ENCODE results near the gene BAD. TPM values are rescaled to one million over a fixed set of nuclear protein-coding genes. Genes with fewer than 3 reads are reported as not detected.

Gene BAD
- total RNA-seq, 1 experiment from 2014 or later = 23.3 TPM

DNA sequence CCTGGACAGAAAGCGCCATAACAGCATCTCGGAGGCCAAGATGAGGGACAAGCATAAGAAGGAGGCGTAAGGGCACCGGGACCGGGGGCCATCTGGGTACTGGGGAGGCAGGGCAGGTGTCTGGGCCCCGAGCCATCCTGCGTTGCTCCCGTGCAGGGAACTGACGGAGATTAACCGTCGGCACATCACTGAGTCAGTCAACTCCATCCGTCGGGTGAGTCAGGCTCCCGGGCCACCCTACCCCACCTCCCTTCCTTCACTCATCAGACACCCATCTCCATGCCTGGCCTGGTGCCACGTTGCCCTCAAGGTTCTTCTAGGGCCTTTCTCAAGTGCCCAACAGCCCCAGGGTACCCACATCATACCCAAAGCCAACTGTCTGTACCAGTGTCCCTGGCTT lies 18.1 kb downstream of the BAD start:
- Histone ChIP-seq H2BK12ac (ENCODE audit: insufficient read length, low read depth, low read length) (no peak overlapping the region), H3T11ph (ENCODE audit: low read length) (no peak overlapping the region), H3K27ac (ENCODE audit: insufficient read length, low read depth, low read length) (no peak overlapping the region), H3K79me1 (ENCODE audit: insufficient read depth, low read depth, low read length, poor library complexity, severe bottlenecking) (no peaks in the 10 kb centered on the region), H2BK20ac (ENCODE audit: low read depth, low read length, poor library complexity, severe bottlenecking) (no peak overlapping the region), H3K56ac (ENCODE audit: insufficient read length, low read depth, low read length) (no peak overlapping the region), H2BK5ac (ENCODE audit: insufficient read length, low read length) (no peak overlapping the region), H2AFZ (ENCODE audit: low read length) (no peak overlapping the region), H3K23ac (ENCODE audit: insufficient read length, low read depth, low read length) (no peak overlapping the region), H3K4me2 (ENCODE audit: insufficient read depth, insufficient read length, low read length) (no peak overlapping the region), H3K4me1 (ENCODE audit: insufficient read depth, low read length) (no peaks in the 10 kb centered on the region), H3K79me2 (ENCODE audit: insufficient read depth, low read length) (no peaks in the 10 kb centered on the region), H3K9ac (ENCODE audit: extremely low read depth, insufficient read length, low read length) (no peak overlapping the region), H3K9me3 (ENCODE audit: control insufficient read depth, low read depth, low read length) (no peaks in the 10 kb centered on the region), H4K5ac (ENCODE audit: insufficient read length, low read depth, low read length) (no peak overlapping the region), H4K8ac (replicated peaks; ENCODE audit: insufficient read length, low read depth, low read length) (no peak overlapping the region), H2BK15ac (ENCODE audit: low read depth, low read length) (no peak overlapping the region), H3K14ac (ENCODE audit: insufficient read depth, low read length) (no peak overlapping the region), H3K4ac (ENCODE audit: low read depth, low read length) (no peak overlapping the region), H4K20me1 (ENCODE audit: control insufficient read depth, insufficient read depth, insufficient read length) (no peaks in the 10 kb centered on the region), H2BK120ac (ENCODE audit: low read depth, low read length, poor library complexity, severe bottlenecking) (no peak overlapping the region), H3K18ac (ENCODE audit: insufficient read length, low read depth, low read length) (no peak overlapping the region), H2AK5ac (ENCODE audit: insufficient read length, low read length) (no peak overlapping the region), H3K27me3 (ENCODE audit: insufficient read depth, low read length) (no peaks in the 10 kb centered on the region), H3K23me2 (ENCODE audit: insufficient read length, low read depth, low read length, poor library complexity, severe bottlenecking) (peaks cover 10% of the 10 kb centered on the region), H4K91ac (ENCODE audit: insufficient read length, low read depth, low read length) (no peak overlapping the region)
- TF ChIP-seq, protein P1, sequence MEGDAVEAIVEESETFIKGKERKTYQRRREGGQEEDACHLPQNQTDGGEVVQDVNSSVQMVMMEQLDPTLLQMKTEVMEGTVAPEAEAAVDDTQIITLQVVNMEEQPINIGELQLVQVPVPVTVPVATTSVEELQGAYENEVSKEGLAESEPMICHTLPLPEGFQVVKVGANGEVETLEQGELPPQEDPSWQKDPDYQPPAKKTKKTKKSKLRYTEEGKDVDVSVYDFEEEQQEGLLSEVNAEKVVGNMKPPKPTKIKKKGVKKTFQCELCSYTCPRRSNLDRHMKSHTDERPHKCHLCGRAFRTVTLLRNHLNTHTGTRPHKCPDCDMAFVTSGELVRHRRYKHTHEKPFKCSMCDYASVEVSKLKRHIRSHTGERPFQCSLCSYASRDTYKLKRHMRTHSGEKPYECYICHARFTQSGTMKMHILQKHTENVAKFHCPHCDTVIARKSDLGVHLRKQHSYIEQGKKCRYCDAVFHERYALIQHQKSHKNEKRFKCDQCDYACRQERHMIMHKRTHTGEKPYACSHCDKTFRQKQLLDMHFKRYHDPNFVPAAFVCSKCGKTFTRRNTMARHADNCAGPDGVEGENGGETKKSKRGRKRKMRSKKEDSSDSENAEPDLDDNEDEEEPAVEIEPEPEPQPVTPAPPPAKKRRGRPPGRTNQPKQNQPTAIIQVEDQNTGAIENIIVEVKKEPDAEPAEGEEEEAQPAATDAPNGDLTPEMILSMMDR (conservative IDR thresholded peaks at IDR 0.05) = no peak
- H3K36me3 Mint-ChIP-seq (ENCODE audit: insufficient read depth in 1 of 3, low read depth in 3 of 3) = peaks cover 27 to 62% (median 47%) of the 10 kb centered on the region in 3 experiments
- peaks cover 11 to 21% of the 10 kb centered on the region in 2 experiments for H3K4me1 Mint-ChIP-seq
- no peak overlapping the region; a peak in 1 of 7 replicates for H3K27ac Mint-ChIP-seq
- H3K27me3 Mint-ChIP-seq (ENCODE audit: low read depth) = no peaks in the 10 kb centered on the region
- no peaks in the 10 kb centered on the region for H3K9me3 Mint-ChIP-seq
- H3K4me3 Mint-ChIP-seq = no peak overlapping the region
- WGBS (ENCODE audit: extremely low coverage, insufficient read length, low lambda C conversion rate) = no CpG with 5 or more reads among the region's 15 CpGs
- DNase-seq = no peak
